Coronary artery (tissue), 2 donors: ENCODE measurements around the gene SDR42E2.
"Not testable (repeated sequence)": the region's sequence is repeated elsewhere in the genome, so short reads cannot be mapped to it uniquely, and the experiment has no call there.

Source experiments
- DNase-seq: peaks from one replicate; pipeline ENCODE4 v3.0.0-alpha.2; 2017; ENCODE audit warnings: low spot score
- H3K27ac ChIP-seq, 2 donors: fragments of 200-600 bp; sonication (generic); one replicate each; pipeline ENCODE4 v1.5.1; 2016 to 2019
- H3K4me3 ChIP-seq: fragments of 200-600 bp; sonication (generic); 2 replicates; pipeline ENCODE4 v1.5.1; 2016; ENCODE audit warnings: mild to moderate bottlenecking, moderate library complexity
- CTCF ChIP-seq: fragments of 200-600 bp; sonication (generic); IDR thresholded peaks from one replicate; pipeline ENCODE4 v1.5.1; 2019; ENCODE audit warnings: antibody characterized with exemption

Gene SDR42E2

GRCh38 chr16:22124583-22125284, 37.6 kb upstream of the SDR42E2 start:
- Histone ChIP-seq H3K27ac (no peak overlapping the region), H3K4me3 (no peak overlapping the region)
- DNase-seq: no peak
- TF ChIP-seq CTCF: no peak

GRCh38 chr16:22126037-22126558, 36.2 kb upstream of the SDR42E2 start:
- Histone ChIP-seq H3K27ac (no peak overlapping the region), H3K4me3 (peak overlapping the region; percentile 44)
- TF ChIP-seq CTCF: no peak
- DNase-seq: no peak

- H3K27ac ChIP-seq, H3K4me3 ChIP-seq, DNase-seq: not testable (repeated sequence)
Observed at GRCh38 chr16:22128537-22128936, 33.8 kb upstream of the SDR42E2 start.

GRCh38 chr16:22130528-22130927, 31.8 kb upstream of the SDR42E2 start:
- DNase-seq: no peak
- Histone ChIP-seq H3K27ac (no peak overlapping the region), H3K4me3 (no peak overlapping the region)
- TF ChIP-seq CTCF: no peak

GRCh38 chr16:22132801-22133200, 29.5 kb upstream of the SDR42E2 start:
- no peak for DNase-seq
- TF ChIP-seq CTCF: no peak
- no peak overlapping the region for H3K4me3 ChIP-seq
- H3K27ac ChIP-seq: no peak overlapping the region

GRCh38 chr16:22138482-22138881, 23.8 kb upstream of the SDR42E2 start:
- DNase-seq: no peak
- TF ChIP-seq CTCF: no peak
- Histone ChIP-seq H3K27ac (no peak overlapping the region), H3K4me3 (no peak overlapping the region)

GRCh38 chr16:22139008-22139407, 23.3 kb upstream of the SDR42E2 start:
- no peak for TF ChIP-seq CTCF

More at GRCh38 chr16:22139008-22139407, 23.3 kb upstream of the SDR42E2 start:
- H3K4me3 ChIP-seq: no peak overlapping the region
- no peak overlapping the region for H3K27ac ChIP-seq
- no peak for DNase-seq
